GOT3 (cell line): ENCODE measurements around the gene CYP1A2.

Source experiments
- DNase-seq: peaks from one replicate; lab custom pipeline; 2025; ENCODE audit warnings: mixed read lengths; lab: John Stamatoyannopoulos, UW

Gene CYP1A2

DNA sequence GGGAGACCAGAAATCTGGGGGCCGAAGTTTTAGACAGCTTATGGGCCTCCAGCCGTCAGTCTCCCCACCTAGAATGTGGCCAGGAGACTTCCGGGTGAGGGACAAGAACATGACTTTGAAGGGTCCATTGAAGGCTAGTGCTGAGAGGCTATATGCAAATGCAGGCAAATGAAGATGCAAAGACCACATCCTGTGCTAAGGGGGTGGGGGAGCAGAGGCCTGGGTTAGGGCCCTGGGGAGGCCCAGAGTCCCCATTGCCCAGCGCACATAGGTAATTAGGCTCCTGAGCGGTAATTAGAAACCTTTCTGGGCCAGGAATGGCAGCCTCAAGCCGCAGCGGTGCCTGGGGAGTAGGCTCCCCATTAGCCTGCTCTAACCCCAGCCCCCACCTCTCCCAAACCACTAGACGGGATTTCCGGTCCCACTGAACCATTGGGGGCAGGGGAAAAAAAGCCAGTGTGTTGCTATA lies 40.1 kb downstream of the CYP1A2 start:
- no peak for DNase-seq

DNA sequence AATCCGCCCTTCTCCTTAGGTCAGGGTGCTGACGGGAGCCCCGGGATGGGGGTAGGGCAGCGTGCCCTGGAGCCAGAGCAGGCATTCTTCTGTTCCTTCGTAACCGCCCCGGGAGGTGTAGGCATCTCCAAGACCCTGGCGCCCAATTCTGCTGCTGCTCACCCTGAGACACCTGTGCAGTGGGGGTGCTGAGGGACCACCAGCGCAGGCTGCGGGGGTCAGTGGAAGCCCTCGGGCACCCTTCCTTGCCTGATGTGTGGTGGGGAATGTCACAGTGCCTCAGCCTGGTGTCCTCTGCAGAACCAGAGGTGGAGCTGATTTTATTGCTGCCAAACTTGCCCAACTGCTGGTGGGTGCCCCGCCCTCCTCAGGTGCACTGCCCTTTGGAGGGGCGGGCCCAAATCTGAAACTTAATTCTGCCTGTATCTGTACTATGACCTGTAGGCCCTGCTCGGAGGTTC lies 40.6 kb downstream of the CYP1A2 start:
- no peak for DNase-seq

DNA sequence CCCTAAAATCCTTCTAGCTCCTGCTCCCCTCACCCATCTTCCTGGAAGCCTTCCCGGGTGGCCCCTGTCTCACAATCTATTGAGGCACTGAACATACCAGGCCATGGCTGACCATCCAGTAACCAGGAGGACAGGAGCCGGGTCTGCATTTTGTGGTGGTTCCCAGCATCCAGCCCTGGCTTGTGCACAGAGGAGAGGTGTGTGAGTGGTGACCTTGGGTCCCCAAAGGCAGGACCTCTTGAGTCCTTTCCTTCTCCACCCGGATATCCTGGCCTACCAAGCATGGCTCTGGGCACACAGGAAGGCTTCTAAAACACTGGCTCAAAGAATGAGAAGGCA lies 41.1 kb downstream of the CYP1A2 start:
- DNase-seq = no peak

DNA sequence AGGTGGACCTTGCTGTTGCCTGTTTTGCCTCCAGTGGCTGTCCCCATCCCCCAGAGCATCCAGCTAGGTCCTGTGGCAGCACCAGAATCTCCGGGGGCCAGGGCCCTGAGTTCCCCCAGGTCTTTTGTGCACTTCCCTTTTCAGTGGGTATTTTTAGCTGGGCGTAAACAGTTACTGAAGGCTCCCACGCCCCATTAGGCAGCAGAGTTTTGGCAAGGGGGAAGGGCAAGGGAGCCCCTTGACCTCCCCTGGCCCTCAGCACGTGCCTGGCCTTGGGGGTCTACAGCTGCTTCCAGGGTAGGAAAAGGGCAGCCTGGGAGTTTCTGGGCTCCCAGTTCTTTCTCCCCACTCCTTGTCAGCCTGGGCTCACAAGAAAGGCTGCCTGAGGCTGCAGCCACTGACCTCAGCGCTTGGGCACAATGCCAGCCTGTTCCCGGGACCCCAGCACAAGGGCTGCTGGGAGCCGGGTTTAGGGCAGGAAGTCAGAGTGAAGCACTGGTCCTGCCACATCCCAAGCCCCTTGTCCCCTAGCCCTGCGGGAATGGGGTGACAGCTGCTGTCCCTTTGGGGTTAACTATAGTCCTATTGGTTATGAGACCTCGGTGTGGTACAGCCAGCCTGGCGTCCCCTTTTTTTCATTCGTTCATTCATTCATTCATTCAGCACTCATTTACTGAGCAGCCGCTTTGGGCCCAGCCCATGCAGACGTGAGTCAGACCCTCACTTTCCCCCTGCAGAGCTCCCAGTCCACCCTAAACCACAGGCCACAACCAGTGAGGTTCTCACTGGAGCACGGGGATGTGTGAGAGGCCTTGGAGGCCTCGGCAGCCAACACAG lies 41.7 kb downstream of the CYP1A2 start:
- no peak for DNase-seq

DNA sequence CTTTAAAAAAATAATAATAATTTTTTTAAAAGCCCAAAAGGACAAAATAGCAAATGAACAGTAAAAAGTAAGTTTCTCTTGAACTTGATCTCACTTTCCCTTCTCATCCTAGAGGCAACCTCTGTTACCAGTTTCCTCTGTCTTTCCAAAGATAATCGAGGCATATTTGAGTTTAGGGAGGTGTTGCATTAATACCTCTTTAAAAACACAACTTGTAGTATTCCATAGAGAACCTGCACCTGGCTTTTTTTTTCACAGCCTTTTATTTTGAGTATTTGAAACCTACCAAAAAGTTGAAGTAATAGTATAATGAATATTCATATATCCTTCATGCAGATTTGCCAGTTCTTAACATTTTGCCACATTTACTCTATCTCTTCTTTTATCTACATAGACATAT lies 42.4 kb downstream of the CYP1A2 start:
- DNase-seq = no peak

DNA sequence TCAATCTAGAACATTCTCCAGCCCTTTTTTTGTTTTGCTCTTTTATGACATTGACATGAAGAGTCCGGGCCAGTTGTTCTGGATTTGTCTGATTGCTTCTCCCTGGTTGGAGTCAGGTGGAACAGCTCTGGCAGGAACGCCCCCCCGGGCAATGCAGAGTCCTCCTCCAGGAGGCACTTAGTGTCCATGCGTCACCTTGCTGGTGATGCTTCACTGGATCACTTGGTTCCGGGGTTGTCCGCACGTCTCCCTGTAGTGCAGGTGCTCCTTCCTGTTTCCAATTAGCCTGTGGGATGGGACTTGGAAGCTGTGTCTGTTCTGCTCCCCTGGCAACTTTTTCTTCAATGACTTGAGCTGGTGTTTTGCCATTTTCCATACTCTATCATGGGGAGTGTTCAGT lies 43.0 kb downstream of the CYP1A2 start:
- no peak for DNase-seq

DNA sequence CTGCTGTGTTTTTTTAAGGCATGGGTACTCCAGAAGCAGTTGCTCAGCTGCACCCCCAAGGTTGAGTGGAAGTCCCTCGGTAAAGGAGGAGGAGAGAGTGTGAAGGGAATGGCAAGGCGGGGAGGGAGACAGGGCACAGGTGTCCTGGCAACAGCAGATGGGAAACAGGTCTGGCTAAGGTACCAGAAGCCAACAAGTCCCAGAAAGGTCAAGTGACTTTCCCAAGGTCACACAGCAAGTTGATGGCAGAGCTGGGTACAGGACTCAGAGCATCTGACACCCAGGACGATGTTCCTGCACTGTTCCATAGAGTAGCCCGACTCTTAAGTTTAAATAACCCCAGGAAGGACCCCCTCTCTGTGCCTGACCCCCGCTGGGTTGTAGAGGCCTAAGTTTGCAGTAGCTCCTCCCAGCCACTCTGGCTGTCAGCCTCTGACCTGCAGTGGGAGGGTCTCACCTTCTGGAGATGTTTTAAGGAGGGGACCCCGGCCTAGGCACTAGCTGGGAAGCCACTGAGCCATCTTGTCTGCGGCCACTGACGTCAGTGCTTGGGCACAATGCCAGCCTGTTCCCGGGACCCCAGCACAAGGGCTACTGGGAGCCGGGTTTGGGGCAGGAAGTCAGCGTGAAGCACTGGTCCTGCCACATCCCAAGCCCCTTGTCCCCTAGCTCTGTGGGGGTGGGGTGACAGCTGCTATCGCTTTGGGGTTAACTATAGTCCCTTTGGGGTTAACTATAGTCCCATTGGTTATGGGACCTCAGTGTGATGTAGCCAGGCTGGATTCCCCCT lies 43.8 kb downstream of the CYP1A2 start:
- no peak for DNase-seq

DNA sequence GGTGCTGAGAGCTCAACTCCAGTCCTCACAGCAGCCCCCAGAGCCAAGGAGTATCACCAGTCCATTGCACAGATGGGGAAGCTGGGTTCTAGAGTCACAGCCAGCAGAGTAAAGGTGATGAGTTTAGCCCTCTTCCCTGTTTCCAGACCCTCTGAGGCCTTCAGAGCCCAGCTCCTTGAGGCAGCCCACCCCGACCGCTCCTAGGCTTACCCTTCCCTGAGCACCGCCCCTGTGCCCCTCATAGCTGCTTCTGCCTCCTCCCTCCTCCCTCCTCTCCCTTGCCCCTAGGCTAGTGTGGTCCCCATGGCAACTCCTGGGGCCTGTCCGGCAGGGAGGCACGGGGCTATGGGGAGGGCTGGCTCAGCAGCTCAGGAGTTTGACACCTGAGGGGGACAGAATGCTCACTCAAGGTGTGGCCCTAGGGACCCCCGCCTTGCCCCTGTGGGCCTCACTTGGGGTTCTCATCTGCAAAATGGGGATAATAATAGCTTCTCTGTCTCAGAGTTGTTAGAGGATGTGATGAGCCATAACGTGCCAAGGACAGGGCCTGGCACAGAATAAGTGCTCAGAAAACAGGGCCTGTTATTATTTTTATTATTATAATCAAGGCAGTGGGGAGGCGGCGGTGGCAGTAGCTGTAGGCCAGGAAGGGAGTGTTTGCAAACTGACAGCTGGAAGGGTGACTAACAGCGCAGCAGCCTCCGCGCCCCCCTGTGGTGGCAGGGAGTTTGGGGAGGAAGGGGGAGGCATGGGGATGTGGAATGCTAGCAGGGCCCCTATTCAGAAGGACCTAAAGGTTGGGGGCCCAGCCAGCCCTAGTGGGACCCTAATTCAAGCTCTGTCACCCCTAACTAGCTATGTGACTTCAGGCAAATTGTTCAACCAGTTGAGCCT lies 44.7 kb downstream of the CYP1A2 start:
- DNase-seq = no peak

DNA sequence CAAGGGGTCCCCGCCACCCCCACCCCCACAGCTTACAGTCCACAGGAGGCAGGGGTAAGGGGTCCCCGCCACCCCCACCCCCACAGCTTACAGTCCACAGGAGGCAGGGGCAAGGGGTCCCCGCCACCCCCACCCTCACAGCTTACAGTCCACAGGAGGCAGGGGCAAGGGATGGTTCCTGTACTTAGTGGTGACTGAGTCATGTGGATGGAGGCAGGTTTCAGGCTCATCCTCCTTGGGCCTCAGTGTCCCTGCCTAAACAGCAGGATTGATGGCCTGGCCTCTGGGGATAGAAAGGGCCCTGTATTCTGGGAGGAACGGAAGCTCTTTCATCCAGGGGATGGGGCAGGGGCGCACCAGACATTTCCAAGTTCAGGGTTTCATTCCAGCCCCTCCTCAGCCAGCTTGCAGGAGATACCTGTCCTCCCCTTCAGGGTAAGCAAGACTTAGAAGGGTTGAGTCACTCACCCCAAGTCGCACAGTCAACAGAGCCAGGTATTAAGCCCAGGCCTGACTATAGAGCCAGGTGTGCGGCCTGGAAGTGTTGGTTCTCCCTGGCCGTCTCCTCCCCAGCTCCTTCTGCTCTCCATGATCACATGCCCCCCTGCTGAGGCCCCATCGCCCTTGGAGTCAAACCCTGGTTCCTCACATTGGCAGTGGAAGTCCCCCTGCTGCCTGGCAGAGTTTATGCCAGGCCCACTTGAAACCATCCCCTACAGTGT lies 45.8 kb downstream of the CYP1A2 start:
- no peak for DNase-seq

DNA sequence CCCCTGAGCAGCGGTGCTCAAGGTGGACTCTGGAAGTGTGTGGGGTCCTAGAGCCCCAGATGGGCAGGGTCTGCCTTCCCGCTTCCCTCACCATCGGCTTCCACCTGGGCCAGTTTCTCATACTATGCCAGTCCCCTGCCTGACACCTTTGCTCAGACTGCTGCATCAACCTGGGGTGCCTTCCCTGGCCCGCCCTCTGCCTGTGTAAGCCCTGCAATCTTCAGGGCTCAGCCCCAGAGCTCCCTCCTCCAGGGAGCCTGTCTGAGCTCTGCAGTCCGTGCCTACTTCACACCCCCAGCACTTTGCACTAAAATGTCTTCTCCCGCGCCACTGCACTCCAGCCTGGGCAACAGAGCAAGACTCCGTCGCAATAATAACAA lies 46.3 kb downstream of the CYP1A2 start:
- DNase-seq = no peak

DNA sequence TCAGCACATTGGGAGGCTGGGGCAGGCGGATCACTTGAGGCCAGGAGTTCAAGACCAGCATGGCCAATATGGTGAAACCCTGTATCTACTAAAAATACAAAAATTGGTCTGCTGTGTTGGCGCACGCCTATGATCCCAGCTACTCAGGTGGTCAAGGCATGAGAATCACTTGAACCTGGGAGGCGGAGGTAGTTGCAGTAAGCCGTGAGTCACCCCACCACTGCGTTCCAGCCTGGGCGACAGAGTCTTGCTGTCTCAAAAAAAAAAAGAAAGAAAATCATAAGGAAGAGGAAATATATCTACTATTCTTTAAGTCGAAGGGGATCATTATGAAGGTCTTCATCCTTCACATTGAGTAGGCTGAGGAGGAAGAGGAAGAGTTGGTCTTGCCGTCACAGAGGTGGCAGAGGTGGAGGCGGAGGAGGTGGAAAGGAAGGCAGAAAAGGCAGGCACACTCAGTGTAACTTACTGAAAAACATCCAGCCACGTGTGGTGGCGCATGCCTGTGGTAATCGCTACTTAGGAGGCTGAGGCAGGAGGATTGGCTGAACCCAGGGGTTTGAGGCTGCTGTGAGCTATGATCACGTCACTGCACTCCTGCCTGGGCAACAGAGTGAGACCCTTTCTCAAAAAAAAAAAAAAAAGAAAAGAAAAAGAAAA lies 47.5 kb downstream of the CYP1A2 start:
- DNase-seq = no peak

DNA sequence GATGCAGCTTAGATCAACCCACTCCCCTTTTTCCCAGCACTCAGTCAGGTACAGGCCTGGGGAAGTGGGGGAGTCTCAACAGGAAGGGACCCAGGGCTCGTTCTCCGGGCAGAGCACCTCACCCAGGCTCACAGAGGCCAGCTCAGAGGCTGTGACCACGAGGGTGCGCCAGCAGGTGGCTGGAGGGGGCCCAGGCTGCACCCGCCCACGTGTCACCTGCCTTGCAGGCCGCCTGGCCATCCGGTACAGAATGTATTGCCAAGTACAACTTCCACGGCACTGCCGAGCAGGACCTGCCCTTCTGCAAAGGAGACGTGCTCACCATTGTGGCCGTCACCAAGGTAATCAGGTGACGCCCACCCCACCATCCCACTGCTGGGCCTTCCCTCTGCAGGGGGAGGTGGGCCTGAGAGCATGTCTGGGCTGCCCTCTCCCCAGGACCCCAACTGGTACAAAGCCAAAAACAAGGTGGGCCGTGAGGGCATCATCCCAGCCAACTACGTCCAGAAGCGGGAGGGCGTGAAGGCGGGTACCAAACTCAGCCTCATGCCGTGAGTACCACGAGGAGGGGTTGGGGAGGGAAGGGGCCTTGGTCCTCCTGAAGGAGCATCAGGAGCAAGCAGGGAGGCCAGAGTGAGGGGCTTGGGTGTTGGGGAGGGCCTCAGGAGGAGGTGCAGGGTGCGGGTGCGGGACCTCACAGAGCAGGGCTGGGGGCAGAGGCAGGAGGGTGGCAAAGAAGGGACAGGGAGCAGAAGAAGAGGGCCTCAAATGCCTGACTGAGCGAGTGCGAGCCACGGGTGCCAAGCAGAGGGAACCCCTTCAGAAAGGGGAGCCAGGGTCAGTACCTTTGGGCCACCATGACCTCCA lies 50.0 kb downstream of the CYP1A2 start:
- no peak for DNase-seq

DNA sequence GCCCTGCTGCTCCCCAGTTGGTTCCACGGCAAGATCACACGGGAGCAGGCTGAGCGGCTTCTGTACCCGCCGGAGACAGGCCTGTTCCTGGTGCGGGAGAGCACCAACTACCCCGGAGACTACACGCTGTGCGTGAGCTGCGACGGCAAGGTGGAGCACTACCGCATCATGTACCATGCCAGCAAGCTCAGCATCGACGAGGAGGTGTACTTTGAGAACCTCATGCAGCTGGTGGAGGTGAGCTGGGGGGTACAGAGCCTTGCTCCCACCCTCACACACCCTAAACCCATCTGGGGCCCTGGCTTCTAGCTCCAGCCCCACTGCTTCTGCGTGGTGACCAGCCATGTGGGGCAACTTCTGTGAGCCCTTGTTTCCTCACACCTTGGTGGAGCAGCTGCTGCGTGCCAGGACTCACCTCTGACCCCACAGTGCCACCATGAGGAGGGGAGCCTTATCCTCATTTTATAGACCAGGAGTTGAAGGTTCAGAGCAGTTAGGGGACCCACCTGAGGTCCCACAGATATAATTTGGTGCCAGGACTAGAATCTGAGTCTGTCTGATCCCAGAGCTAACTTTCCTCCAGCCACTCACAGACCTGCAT lies 50.7 kb downstream of the CYP1A2 start:
- no peak for DNase-seq

DNA sequence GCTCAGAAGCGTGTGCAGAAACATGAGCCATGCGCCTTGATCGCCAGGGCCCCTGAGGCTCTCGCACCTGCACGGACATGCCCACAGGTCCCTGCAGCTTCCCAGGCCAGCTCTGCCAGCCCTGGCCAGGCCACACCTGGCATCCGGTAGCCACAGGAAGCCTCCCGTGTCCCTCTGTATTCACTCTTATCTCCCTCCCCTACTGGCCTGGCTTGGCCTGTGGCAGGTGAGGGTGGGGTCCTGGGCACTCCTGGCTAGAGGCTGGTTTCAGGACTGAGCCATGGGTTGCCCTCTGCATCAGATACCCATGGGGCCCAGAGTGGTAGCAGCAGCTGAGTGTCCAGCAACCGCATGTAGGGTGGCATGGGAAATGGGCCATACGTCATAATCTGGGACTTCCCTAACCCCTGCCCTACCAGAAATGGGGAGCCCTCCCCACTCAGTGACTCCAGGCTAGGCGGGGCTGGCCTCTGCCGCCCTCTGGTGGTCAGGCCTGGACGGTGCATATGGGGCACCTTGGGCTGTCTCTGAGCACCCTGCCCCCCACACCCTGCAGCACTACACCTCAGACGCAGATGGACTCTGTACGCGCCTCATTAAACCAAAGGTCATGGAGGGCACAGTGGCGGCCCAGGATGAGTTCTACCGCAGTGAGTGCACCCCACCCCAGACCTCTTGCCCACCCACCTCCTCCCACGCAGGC lies 51.4 kb downstream of the CYP1A2 start:
- no peak for DNase-seq

DNA sequence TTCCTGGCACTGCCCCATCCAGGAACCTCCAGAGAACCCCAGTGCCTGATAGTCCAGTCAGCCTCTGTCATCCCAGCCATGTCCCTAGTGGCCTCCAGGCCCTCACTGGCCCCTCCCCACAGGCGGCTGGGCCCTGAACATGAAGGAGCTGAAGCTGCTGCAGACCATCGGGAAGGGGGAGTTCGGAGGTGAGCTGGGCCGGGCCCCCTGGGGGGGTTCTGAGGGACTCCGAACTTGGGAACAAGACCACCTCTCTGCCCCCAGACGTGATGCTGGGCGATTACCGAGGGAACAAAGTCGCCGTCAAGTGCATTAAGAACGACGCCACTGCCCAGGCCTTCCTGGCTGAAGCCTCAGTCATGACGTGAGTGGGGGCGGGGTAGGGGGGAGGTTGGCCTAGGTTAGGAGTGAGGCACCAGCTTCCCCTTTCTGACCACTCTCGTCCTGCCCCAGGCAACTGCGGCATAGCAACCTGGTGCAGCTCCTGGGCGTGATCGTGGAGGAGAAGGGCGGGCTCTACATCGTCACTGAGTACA lies 52.0 kb downstream of the CYP1A2 start:
- DNase-seq = no peak

DNA sequence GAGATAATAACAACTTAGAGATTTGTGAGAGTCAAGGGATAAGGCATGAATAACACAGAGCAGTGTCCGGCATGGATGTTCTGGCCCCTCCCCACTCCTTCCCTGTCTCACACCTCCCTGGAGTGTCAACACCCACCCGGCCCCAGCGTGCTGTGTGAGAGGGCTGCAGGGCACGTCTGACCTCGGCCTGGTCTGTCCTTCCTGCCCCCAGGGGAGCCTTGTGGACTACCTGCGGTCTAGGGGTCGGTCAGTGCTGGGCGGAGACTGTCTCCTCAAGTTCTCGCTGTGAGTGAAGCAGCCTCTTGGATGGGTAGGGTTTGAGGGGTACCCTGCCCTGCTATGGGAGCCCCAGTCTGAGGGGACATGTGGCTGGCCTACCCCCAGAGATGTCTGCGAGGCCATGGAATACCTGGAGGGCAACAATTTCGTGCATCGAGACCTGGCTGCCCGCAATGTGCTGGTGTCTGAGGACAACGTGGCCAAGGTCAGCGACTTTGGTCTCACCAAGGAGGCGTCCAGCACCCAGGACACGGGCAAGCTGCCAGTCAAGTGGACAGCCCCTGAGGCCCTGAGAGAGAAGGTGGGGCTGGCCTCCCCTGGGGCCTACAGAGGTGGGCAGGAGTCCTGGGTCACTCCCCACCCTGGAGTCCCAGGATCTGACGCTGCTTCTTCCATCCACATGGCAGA lies 52.8 kb downstream of the CYP1A2 start:
- no peak for DNase-seq

DNA sequence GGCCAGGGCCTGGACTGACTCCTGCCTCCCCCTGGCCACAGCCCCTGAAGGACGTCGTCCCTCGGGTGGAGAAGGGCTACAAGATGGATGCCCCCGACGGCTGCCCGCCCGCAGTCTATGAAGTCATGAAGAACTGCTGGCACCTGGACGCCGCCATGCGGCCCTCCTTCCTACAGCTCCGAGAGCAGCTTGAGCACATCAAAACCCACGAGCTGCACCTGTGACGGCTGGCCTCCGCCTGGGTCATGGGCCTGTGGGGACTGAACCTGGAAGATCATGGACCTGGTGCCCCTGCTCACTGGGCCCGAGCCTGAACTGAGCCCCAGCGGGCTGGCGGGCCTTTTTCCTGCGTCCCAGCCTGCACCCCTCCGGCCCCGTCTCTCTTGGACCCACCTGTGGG lies 53.6 kb downstream of the CYP1A2 start:
- DNase-seq = no peak

DNA sequence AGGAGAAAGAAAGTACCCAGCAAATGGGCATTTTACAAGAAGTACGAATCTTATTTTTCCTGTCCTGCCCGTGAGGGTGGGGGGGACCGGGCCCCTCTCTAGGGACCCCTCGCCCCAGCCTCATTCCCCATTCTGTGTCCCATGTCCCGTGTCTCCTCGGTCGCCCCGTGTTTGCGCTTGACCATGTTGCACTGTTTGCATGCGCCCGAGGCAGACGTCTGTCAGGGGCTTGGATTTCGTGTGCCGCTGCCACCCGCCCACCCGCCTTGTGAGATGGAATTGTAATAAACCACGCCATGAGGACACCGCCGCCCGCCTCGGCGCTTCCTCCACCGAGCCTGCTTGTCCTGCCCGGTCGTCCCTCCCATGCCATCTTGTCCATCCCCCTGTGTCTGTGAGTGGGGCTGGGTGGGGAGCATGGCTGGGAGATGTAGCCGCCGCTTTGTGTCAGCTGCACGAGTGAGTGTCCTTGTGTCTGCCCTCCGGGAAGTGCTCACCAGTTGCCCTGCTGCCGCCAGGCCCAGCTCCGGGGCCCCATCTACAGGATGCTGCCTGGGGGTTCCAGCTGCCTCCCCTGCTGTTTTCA lies 54.3 kb downstream of the CYP1A2 start:
- no peak for DNase-seq
